IMR-90 (cell line): ENCODE measurements around the gene NXPH2. TPM values are rescaled to one million over a fixed set of nuclear protein-coding genes. Genes with fewer than 3 reads are reported as not detected.

ENCODE experiments used
- ATAC-seq: fragments of 200-7000 bp; cut with Tn5 transposase; 2 replicates; pipeline ENCODE4 v1.9.1; 2020; ENCODE audit warnings: low read depth, mild to moderate bottlenecking, moderate library complexity
- BruUV-seq: library from RNA; stranded (reverse); fragments of 400-500 nt; replicated peaks from 2 replicates; lab custom pipeline; 2021; lab: Mats Ljungman, UMichigan
- CTCF ChIA-PET: fragments of 300-600 bp; formaldehyde crosslinking; extraction: SDS; loops from one replicate; lab custom pipeline; 2021; ENCODE audit warnings: antibody characterized with exemption; lab: Yijun Ruan, JAX
- POLR2A ChIA-PET: fragments of 300-600 bp; sonication (Branson Sonifier 250); formaldehyde crosslinking; loops from one replicate; lab custom pipeline; 2022; ENCODE audit warnings: antibody characterized with exemption; ENCODE audit not compliant: unreplicated experiment; lab: Charles Lee
- DNase-seq: peaks from one replicate; pipeline ENCODE4 v3.0.0; 2013
- H2AFZ ChIP-seq: replicated peaks from 2 replicates; pipeline ENCODE3; 2013; ENCODE audit warnings: low read length, mild to moderate bottlenecking; ENCODE audit not compliant: poor library complexity
- H2AK5ac ChIP-seq: 2 replicates; pipeline ENCODE4 v1.6.1; 2013; ENCODE audit warnings: low read depth, low read length, inconsistent platforms
- H2AK9ac ChIP-seq: replicated peaks from 2 replicates; pipeline ENCODE3; 2013; ENCODE audit warnings: mild to moderate bottlenecking, low read depth, low read length, moderate library complexity; ENCODE audit not compliant: poor library complexity
- H2BK120ac ChIP-seq: 2 replicates; pipeline ENCODE4 v1.6.1; 2013; ENCODE audit warnings: low read depth, low read length, inconsistent platforms
- H2BK15ac ChIP-seq: 3 replicates; pipeline ENCODE4 v1.6.1; 2013; ENCODE audit warnings: low read depth, low read length, inconsistent platforms
- H2BK20ac ChIP-seq: 2 replicates; pipeline ENCODE4 v1.6.1; 2013; ENCODE audit warnings: low read depth, mild to moderate bottlenecking, inconsistent platforms, low read length, moderate library complexity
- H2BK5ac ChIP-seq: 2 replicates; pipeline ENCODE4 v1.6.1; 2013; ENCODE audit warnings: mild to moderate bottlenecking, low read depth, low read length, inconsistent platforms; ENCODE audit not compliant: poor library complexity, severe bottlenecking
- H3K14ac ChIP-seq: replicated peaks from 2 replicates; pipeline ENCODE4 v1.6.1; 2013; ENCODE audit warnings: low read depth, low read length, inconsistent platforms
- H3K18ac ChIP-seq: 2 replicates; pipeline ENCODE4 v1.6.1; 2013; ENCODE audit warnings: low read depth, low read length, control low read depth
- H3K23ac ChIP-seq: 2 replicates; pipeline ENCODE4 v1.6.1; 2013; ENCODE audit warnings: low read depth, low read length, inconsistent platforms
- H3K27ac ChIP-seq: 2 replicates; pipeline ENCODE4 v1.5.1; 2013; ENCODE audit warnings: mild to moderate bottlenecking, control low read depth, low read length; ENCODE audit not compliant: insufficient read depth
- H3K27me3 ChIP-seq: 2 replicates; pipeline ENCODE4 v1.6.1; 2013; ENCODE audit warnings: low read length; ENCODE audit not compliant: control insufficient read depth, insufficient read depth
- H3K36me3 ChIP-seq: 2 replicates; pipeline ENCODE4 v1.6.1; 2013; ENCODE audit warnings: low read length, mixed read lengths; ENCODE audit not compliant: control insufficient read depth, insufficient read depth
- H3K4ac ChIP-seq: 2 replicates; pipeline ENCODE4 v1.6.1; 2013; ENCODE audit warnings: low read depth, low read length, inconsistent platforms
- H3K4me1 ChIP-seq: 2 replicates; pipeline ENCODE4 v1.6.1; 2013; ENCODE audit warnings: low read length, mixed read lengths; ENCODE audit not compliant: control insufficient read depth, insufficient read depth
- H3K4me2 ChIP-seq: 2 replicates; pipeline ENCODE4 v1.6.1; 2013; ENCODE audit warnings: low read depth, mild to moderate bottlenecking, control low read depth, low read length, moderate library complexity
- H3K4me3 ChIP-seq: 2 replicates; pipeline ENCODE4 v1.5.1; 2013; ENCODE audit warnings: low read depth, mild to moderate bottlenecking, control low read depth, low read length, moderate library complexity; ENCODE audit not compliant: insufficient read depth
- H3K56ac ChIP-seq: 2 replicates; pipeline ENCODE4 v1.6.1; 2013; ENCODE audit warnings: low read length, inconsistent platforms; ENCODE audit not compliant: insufficient read depth; ENCODE audit errors: extremely low read depth
- H3K79me1 ChIP-seq, 2 experiments: 2 replicates each; pipeline ENCODE4 v1.6.1; 2013; ENCODE audit warnings: low read length in 2 of 2, inconsistent platforms in 1 of 2, low read depth in 1 of 2
- H3K9ac ChIP-seq: 2 replicates; pipeline ENCODE4 v1.6.1; 2013; ENCODE audit warnings: low read depth, low read length, control low read depth
- H3K9me1 ChIP-seq: 2 replicates; pipeline ENCODE4 v1.6.1; 2013; ENCODE audit warnings: low read length, inconsistent platforms; ENCODE audit not compliant: insufficient read depth
- H3K9me3 ChIP-seq: 2 replicates; pipeline ENCODE4 v1.6.1; 2013; ENCODE audit warnings: low read length; ENCODE audit not compliant: control insufficient read depth, insufficient read depth
- H4K20me1 ChIP-seq: 2 replicates; pipeline ENCODE4 v1.6.1; 2013; ENCODE audit warnings: low read length, inconsistent platforms; ENCODE audit not compliant: insufficient read depth
- H4K5ac ChIP-seq: 2 replicates; pipeline ENCODE4 v1.6.1; 2013; ENCODE audit warnings: mild to moderate bottlenecking, low read depth, low read length, control low read depth
- H4K8ac ChIP-seq, 2 experiments: 2 replicates each; pipeline ENCODE4 v1.6.1; 2013; ENCODE audit warnings: low read depth in 2 of 2, low read length in 2 of 2, control low read depth in 1 of 2, inconsistent platforms in 1 of 2
- H4K91ac ChIP-seq: 2 replicates; pipeline ENCODE4 v1.6.1; 2013; ENCODE audit warnings: low read depth, low read length, inconsistent platforms; ENCODE audit not compliant: insufficient read depth
- CEBPB ChIP-seq: IDR thresholded peaks from 2 replicates; pipeline ENCODE4 v1.6.1; 2012; ENCODE audit warnings: low read depth, low read length, improper control_type of control experiment
- MXI1 ChIP-seq: IDR thresholded peaks from 2 replicates; pipeline ENCODE4 v1.6.1; 2012; ENCODE audit warnings: low read depth, mild to moderate bottlenecking, low read length, moderate library complexity, borderline replicate concordance
- WGBS, 2 experiments: methylation state at CpG; one replicate each; pipeline versions ENCODE4 v1.1.5 to v1.1.7; 2013; ENCODE audit warnings: missing lambda C conversion rate in 2 of 2; ENCODE audit not compliant: insufficient read length in 1 of 2; ENCODE audit errors: extremely low coverage in 2 of 2; 5-methylcytosine and 5-hydroxymethylcytosine counted together
- dilution Hi-C: fragments of 300-500 bp; cut with HindIII; formaldehyde crosslinking; loops from one replicate; pipeline ENCODE4 v1.14.3; 2018; ENCODE audit warnings: low sequenced_read_pairs; ENCODE audit not compliant: unreplicated experiment
- in situ Hi-C: fragments of 300-500 bp; cut with MboI; formaldehyde crosslinking; loops from 3 replicates; pipeline ENCODE4 v1.14.3; 2019; ENCODE audit warnings: low sequenced_read_pairs, inconsistent platforms, mixed read lengths
- intact Hi-C: fragments of 100-400 bp; cut with micrococcal nuclease; formaldehyde crosslinking; loops from 2 replicates; pipeline ENCODE4 v1.10.0; 2022
- polyA plus RNA-seq, 3 experiments: library from polyadenylated mRNA; depleted of rRNA; stranded (reverse); fragments of >200 nt; gene quantifications; 2 replicates each; pipeline ENCODE4 v1.2.3, GENCODE V29; 2012; ENCODE audit warnings: low replicate concordance in 1 of 3
- total RNA-seq: library from RNA; depleted of rRNA; stranded (reverse); fragments of >200 nt; gene quantifications from 2 replicates; pipeline ENCODE4 v1.2.3, GENCODE V29; 2012

Gene NXPH2
- total and polyA plus RNA-seq, 2 of the 4 experiments (the other 2 are of a cell fraction) = not detected

DNA sequence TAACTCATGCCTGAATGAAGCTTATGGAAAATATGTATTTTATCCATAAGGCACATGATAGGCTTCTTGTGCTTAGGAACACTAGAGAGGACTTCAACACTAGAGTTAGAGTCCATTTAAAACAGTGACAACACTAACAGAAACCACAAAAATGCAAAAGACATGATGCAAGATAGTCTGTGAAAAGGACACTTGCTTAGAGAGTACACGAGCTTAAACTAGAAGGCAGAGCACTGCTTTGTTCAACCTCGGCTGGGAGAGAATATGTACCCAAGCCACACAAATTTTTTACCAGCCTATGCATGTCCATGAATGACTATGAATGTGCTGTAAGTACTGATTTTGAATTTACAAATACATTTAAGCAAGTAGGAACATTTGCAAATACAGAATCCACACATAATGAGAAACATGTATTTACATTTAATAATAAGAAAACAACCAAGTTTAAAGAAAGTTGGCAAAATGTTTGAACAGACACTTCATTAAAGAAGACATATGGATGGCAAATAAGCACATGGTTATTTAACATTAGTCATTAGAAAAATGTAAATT, 148.0 kb downstream of the NXPH2 start:
- Histone ChIP-seq H2BK15ac (no peak overlapping the region), H2BK20ac (no peak overlapping the region), H3K4me2 (no peak overlapping the region), H3K9me3 (no peaks in the 10 kb centered on the region), H3K14ac (no peak overlapping the region), H2AK9ac (no peak overlapping the region), H3K23ac (no peak overlapping the region), H3K18ac (no peak overlapping the region), H4K8ac (no peak overlapping the region), H2AFZ (no peak overlapping the region), H3K27me3 (no peaks in the 10 kb centered on the region), H3K4me1 (no peaks in the 10 kb centered on the region), H2BK120ac (no peak overlapping the region), H2BK5ac (no peak overlapping the region), H4K5ac (no peak overlapping the region), H3K4me3 (no peak overlapping the region), H3K27ac (no peak overlapping the region), H2AK5ac (no peak overlapping the region), H3K4ac (no peak overlapping the region), H3K79me1 (no peaks in the 10 kb centered on the region), H3K9me1 (no peaks in the 10 kb centered on the region), H3K9ac (no peak overlapping the region), H3K56ac (no peak overlapping the region), H3K36me3 (no peaks in the 10 kb centered on the region), H4K20me1 (no peaks in the 10 kb centered on the region), H4K91ac (no peak overlapping the region)
- POLR2A ChIA-PET = no interaction called here
- DNase-seq (peak; percentile 16), ATAC-seq (peak; percentile 40; the same call in 1 of the 2 replicates)
- no peak for TF ChIP-seq MXI1
- TF ChIP-seq CEBPB = peak; percentile 17; the same call in 1 of the 2 replicates
- dilution Hi-C loops (no loop called here), in situ Hi-C loops (no loop called here), intact Hi-C loops (no loop called here)
- BruUV-seq = no TSS peak
- CTCF ChIA-PET = no interaction called here
- no CpG with 5 or more reads among the region's 2 CpGs for WGBS, 2 experiments
